ENCODE data around the gene PAAF1.

DNA sequence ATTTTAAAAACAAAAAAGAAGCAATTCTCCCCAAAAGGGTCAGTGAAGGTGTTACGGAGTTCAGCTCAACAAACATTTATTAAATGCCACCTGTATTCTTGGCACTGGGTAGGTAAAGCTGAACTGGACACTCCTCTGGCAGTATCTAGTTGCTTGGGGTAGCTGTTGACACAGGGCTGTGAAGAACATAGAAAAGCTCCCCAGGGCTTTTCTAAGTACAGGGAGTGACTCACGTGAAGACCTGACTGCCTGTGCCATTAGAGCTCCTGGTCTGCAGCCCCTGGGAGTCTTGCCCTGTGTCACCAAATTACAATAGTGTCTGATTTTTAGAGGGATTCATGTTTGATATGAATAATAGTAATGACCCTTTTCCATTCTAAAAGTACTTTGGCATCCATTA is 43.7 kb upstream of the PAAF1 start:
- TF ChIP-seq, protein P1, sequence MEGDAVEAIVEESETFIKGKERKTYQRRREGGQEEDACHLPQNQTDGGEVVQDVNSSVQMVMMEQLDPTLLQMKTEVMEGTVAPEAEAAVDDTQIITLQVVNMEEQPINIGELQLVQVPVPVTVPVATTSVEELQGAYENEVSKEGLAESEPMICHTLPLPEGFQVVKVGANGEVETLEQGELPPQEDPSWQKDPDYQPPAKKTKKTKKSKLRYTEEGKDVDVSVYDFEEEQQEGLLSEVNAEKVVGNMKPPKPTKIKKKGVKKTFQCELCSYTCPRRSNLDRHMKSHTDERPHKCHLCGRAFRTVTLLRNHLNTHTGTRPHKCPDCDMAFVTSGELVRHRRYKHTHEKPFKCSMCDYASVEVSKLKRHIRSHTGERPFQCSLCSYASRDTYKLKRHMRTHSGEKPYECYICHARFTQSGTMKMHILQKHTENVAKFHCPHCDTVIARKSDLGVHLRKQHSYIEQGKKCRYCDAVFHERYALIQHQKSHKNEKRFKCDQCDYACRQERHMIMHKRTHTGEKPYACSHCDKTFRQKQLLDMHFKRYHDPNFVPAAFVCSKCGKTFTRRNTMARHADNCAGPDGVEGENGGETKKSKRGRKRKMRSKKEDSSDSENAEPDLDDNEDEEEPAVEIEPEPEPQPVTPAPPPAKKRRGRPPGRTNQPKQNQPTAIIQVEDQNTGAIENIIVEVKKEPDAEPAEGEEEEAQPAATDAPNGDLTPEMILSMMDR (IDR thresholded peaks at IDR 0.05) = no peak
- TF ChIP-seq POLR2A (IDR thresholded peaks at IDR 0.05) (no peak), POLR2AphosphoS5 (IDR thresholded peaks at IDR 0.05) (no peak)

Measured in suprapubic skin (tissue), 4 donors.